Measurements from ENCODE around the gene SCN9A.
"Not testable (repeated sequence)": the region's sequence is repeated elsewhere in the genome, so short reads cannot be mapped to it uniquely, and the experiment has no call there.

The SCN9A gene

GRCh38 chr2:166328147-166328546 lies 47.6 kb downstream of the SCN9A start:
- Mint-ChIP-seq H3K4me1 (no peaks in the 10 kb centered on the region), H3K36me3 (ENCODE audit: low read depth) (no peaks in the 10 kb centered on the region), H3K27ac (no peak overlapping the region), H3K4me3 (no peak overlapping the region), H3K9me3 (no peaks in the 10 kb centered on the region), H3K27me3 (ENCODE audit: low read depth, poor library complexity) (peaks cover 3% of the 10 kb centered on the region)
- no peak for TF ChIP-seq CTCF (IDR thresholded peaks at IDR 0.05)
- DNase-seq: no peak

- no peaks in the 10 kb centered on the region for H3K9me3 Mint-ChIP-seq
- H3K36me3 Mint-ChIP-seq (ENCODE audit: low read depth): no peaks in the 10 kb centered on the region
- no peak for TF ChIP-seq CTCF (IDR thresholded peaks at IDR 0.05)
- peaks cover 3% of the 10 kb centered on the region for H3K27me3 Mint-ChIP-seq (ENCODE audit: low read depth, poor library complexity)
- no peak overlapping the region for H3K4me3 Mint-ChIP-seq
- no peaks in the 10 kb centered on the region for H3K4me1 Mint-ChIP-seq
- no peak for DNase-seq
- H3K27ac Mint-ChIP-seq: no peak overlapping the region
These were observed 54.7 kb downstream of the SCN9A start for GRCh38 chr2:166321076-166321475.

- H3K9me3 Mint-ChIP-seq: no peaks in the 10 kb centered on the region
- no peaks in the 10 kb centered on the region for H3K4me1 Mint-ChIP-seq
- no peaks in the 10 kb centered on the region for H3K36me3 Mint-ChIP-seq (ENCODE audit: low read depth)
- no peak overlapping the region for H3K4me3 Mint-ChIP-seq
- no peak overlapping the region for H3K27ac Mint-ChIP-seq
- no peak for DNase-seq
- no peak for TF ChIP-seq CTCF (IDR thresholded peaks at IDR 0.05)
- no peaks in the 10 kb centered on the region for H3K27me3 Mint-ChIP-seq (ENCODE audit: low read depth, poor library complexity)
These were observed 61.6 kb downstream of the SCN9A start for GRCh38 chr2:166314022-166314759.

GRCh38 chr2:166312863-166313262 lies 62.9 kb downstream of the SCN9A start:
- not testable (repeated sequence) for DNase-seq; H3K36me3 Mint-ChIP-seq (ENCODE audit: low read depth); H3K4me3 Mint-ChIP-seq; H3K4me1 Mint-ChIP-seq; H3K27ac Mint-ChIP-seq; H3K9me3 Mint-ChIP-seq; H3K27me3 Mint-ChIP-seq (ENCODE audit: low read depth, poor library complexity)

- no peak for TF ChIP-seq CTCF (IDR thresholded peaks at IDR 0.05)
- no peaks in the 10 kb centered on the region for H3K36me3 Mint-ChIP-seq (ENCODE audit: low read depth)
- no peaks in the 10 kb centered on the region for H3K27me3 Mint-ChIP-seq (ENCODE audit: low read depth, poor library complexity)
- H3K4me1 Mint-ChIP-seq: no peaks in the 10 kb centered on the region
- no peak for DNase-seq
- H3K9me3 Mint-ChIP-seq: peaks cover 3% of the 10 kb centered on the region
- H3K4me3 Mint-ChIP-seq: no peak overlapping the region
- no peak overlapping the region for H3K27ac Mint-ChIP-seq
These were observed 68.4 kb downstream of the SCN9A start for GRCh38 chr2:166307326-166307725.

- Mint-ChIP-seq H3K27ac (no peak overlapping the region), H3K27me3 (ENCODE audit: low read depth, poor library complexity) (no peaks in the 10 kb centered on the region), H3K9me3 (peaks cover 3% of the 10 kb centered on the region), H3K4me3 (no peak overlapping the region), H3K36me3 (ENCODE audit: low read depth) (no peaks in the 10 kb centered on the region), H3K4me1 (no peaks in the 10 kb centered on the region)
- DNase-seq: no peak
- no peak for TF ChIP-seq CTCF (IDR thresholded peaks at IDR 0.05)
These were observed 71.1 kb downstream of the SCN9A start for GRCh38 chr2:166304656-166305055.
